ENCODE data around the gene RPTOR.

Gene RPTOR

GRCh38 chr17:80816241-80817103, 271.8 kb downstream of the RPTOR start:
- ChIA-PET POLR2A (no interaction called here), CTCF (interaction anchor here (2.8 kb wide), 1 partner anchor 10 kb away, joined by 10 read pairs; no protein-coding TSS in a partner anchor)
- no peak overlapping the region for H3K4me3 ChIP-seq (ENCODE audit: low read depth, low read length)
- DNase-seq (ENCODE audit: low read depth, low spot score): no peak
- TF ChIP-seq CTCF (IDR thresholded peaks at IDR 0.05; ENCODE audit: insufficient read depth, low read length, missing control alignments): no peak

GRCh38 chr17:80817321-80817845, 272.7 kb downstream of the RPTOR start:
- TF ChIP-seq CTCF (IDR thresholded peaks at IDR 0.05; ENCODE audit: insufficient read depth, low read length, missing control alignments): no peak
- CTCF ChIA-PET: interaction anchor here (2.8 kb wide), 1 partner anchor 9 kb away, joined by 10 read pairs; no protein-coding TSS in a partner anchor
- no peak for DNase-seq (ENCODE audit: low read depth, low spot score)
- no peak overlapping the region for H3K4me3 ChIP-seq (ENCODE audit: low read depth, low read length)
- POLR2A ChIA-PET: no interaction called here

- DNase-seq (ENCODE audit: low read depth, low spot score): no peak
- TF ChIP-seq CTCF (IDR thresholded peaks at IDR 0.05; ENCODE audit: insufficient read depth, low read length, missing control alignments): no peak
- ChIA-PET POLR2A (no interaction called here), CTCF (no interaction called here)
- no peak overlapping the region for H3K4me3 ChIP-seq (ENCODE audit: low read depth, low read length)
These were observed 273.2 kb downstream of the RPTOR start for GRCh38 chr17:80817861-80818260.

- CTCF ChIA-PET: interaction anchor here (0.7 to 0.9 kb wide), 2 partner anchors 9 to 25 kb away, joined by 4 read pairs; no protein-coding TSS in a partner anchor
- POLR2A ChIA-PET: no interaction called here
- H3K4me3 ChIP-seq (ENCODE audit: low read depth, low read length): no peak overlapping the region
- no peak for TF ChIP-seq CTCF (IDR thresholded peaks at IDR 0.05; ENCODE audit: insufficient read depth, low read length, missing control alignments)
- DNase-seq (ENCODE audit: low read depth, low spot score): no peak
These were observed 274.2 kb downstream of the RPTOR start for GRCh38 chr17:80818871-80819270.

GRCh38 chr17:80819422-80820164, 275.0 kb downstream of the RPTOR start:
- no peak overlapping the region for H3K4me3 ChIP-seq (ENCODE audit: low read depth, low read length)
- no peak for TF ChIP-seq CTCF (IDR thresholded peaks at IDR 0.05; ENCODE audit: insufficient read depth, low read length, missing control alignments)
- DNase-seq (ENCODE audit: low read depth, low spot score): no peak
- CTCF ChIA-PET: interaction anchor here (0.7 to 0.9 kb wide), 2 partner anchors 8 to 26 kb away, joined by 4 read pairs; no protein-coding TSS in a partner anchor
- POLR2A ChIA-PET: no interaction called here

GRCh38 chr17:80820331-80820730, 275.7 kb downstream of the RPTOR start:
- DNase-seq (ENCODE audit: low read depth, low spot score): no peak
- POLR2A ChIA-PET: no interaction called here
- TF ChIP-seq CTCF (IDR thresholded peaks at IDR 0.05; ENCODE audit: insufficient read depth, low read length, missing control alignments): no peak
- H3K4me3 ChIP-seq (ENCODE audit: low read depth, low read length): no peak overlapping the region
- CTCF ChIA-PET: no interaction called here
